ENCODE results near the gene DCUN1D4.

- TF ChIP-seq CTCF (IDR thresholded peaks at IDR 0.05) (no peak), POLR2A (IDR thresholded peaks at IDR 0.05) (no peak)
Observed at GRCh38 chr4:51825341-51825740, 17.6 kb upstream of the DCUN1D4 start.
